Loucy (cell line): ENCODE measurements around the gene HCRT.

ENCODE experiments used
- H2AFZ ChIP-seq: fragments of 200-600 bp; sonication (generic); 2 replicates; pipeline ENCODE4 v1.6.0; 2016; ENCODE audit warnings: antibody characterized with exemption, mild to moderate bottlenecking, low read length, moderate library complexity
- H3F3A ChIP-seq: fragments of 200-600 bp; 2 replicates; pipeline ENCODE4 v1.6.0; 2016; ENCODE audit warnings: antibody characterized with exemption, low read depth, mild to moderate bottlenecking
- H3K27me3 ChIP-seq: fragments of 200-600 bp; sonication (generic); 2 replicates; pipeline ENCODE4 v1.6.1; 2014; ENCODE audit warnings: low read length, mild to moderate bottlenecking; ENCODE audit not compliant: insufficient read depth, poor library complexity, severe bottlenecking
- H3K36me3 ChIP-seq: fragments of 200-600 bp; sonication (generic); 2 replicates; pipeline ENCODE4 v1.6.1; 2016; ENCODE audit warnings: low read length; ENCODE audit not compliant: insufficient read depth
- H3K4me1 ChIP-seq: fragments of 200-600 bp; sonication (generic); 2 replicates; pipeline ENCODE4 v1.5.1; 2014; ENCODE audit warnings: low read length, mild to moderate bottlenecking; ENCODE audit not compliant: insufficient read depth, poor library complexity, severe bottlenecking
- H3K4me2 ChIP-seq: fragments of 200-600 bp; sonication (generic); 2 replicates; pipeline ENCODE4 v1.6.0; 2014; ENCODE audit warnings: antibody characterized with exemption, low read length, low read depth, mild to moderate bottlenecking; ENCODE audit not compliant: poor library complexity, severe bottlenecking
- H3K4me3 ChIP-seq: fragments of 200-600 bp; sonication (generic); 2 replicates; pipeline ENCODE4 v1.5.1; 2014; ENCODE audit warnings: low read length, mild to moderate bottlenecking, mixed read lengths; ENCODE audit not compliant: poor library complexity, severe bottlenecking
- H3K79me2 ChIP-seq: fragments of 200-600 bp; sonication (generic); 2 replicates; pipeline ENCODE4 v1.6.1; 2014; ENCODE audit warnings: low read length; ENCODE audit not compliant: insufficient read depth
- H3K9ac ChIP-seq: fragments of 200-600 bp; sonication (generic); 2 replicates; pipeline ENCODE4 v1.6.0; 2014; ENCODE audit warnings: mild to moderate bottlenecking, low read depth, low read length, moderate library complexity; ENCODE audit not compliant: poor library complexity, severe bottlenecking
- H3K9me2 ChIP-seq: fragments of 200-600 bp; sonication (generic); replicated peaks from 2 replicates; pipeline ENCODE4 v1.6.1; 2016; ENCODE audit warnings: low read depth, low read length, mixed read lengths
- H3K9me3 ChIP-seq: fragments of 200-600 bp; sonication (generic); 2 replicates; pipeline ENCODE4 v1.6.1; 2014; ENCODE audit warnings: mild to moderate bottlenecking, antibody characterized with exemption, low read length, low read depth; ENCODE audit not compliant: insufficient read depth
- H4K20me1 ChIP-seq: fragments of 200-600 bp; sonication (generic); 2 replicates; pipeline ENCODE4 v1.6.0; 2014; ENCODE audit warnings: antibody characterized with exemption, low read length, mild to moderate bottlenecking; ENCODE audit not compliant: insufficient read depth, poor library complexity, severe bottlenecking
- EZH2phosphoT487 ChIP-seq: fragments of 200-600 bp; IDR thresholded peaks from 2 replicates; pipeline ENCODE4 v1.6.1; 2018; ENCODE audit warnings: antibody characterized with exemption, mild to moderate bottlenecking, moderate library complexity, borderline replicate concordance
- TF ChIP-seq, protein P1 (sequence below): fragments of 200-600 bp; sonication (generic); conservative IDR thresholded peaks from 2 replicates; pipeline ENCODE4 v1.5.1; 2014; ENCODE audit warnings: mild to moderate bottlenecking, antibody characterized with exemption, low read length

The HCRT gene

DNA sequence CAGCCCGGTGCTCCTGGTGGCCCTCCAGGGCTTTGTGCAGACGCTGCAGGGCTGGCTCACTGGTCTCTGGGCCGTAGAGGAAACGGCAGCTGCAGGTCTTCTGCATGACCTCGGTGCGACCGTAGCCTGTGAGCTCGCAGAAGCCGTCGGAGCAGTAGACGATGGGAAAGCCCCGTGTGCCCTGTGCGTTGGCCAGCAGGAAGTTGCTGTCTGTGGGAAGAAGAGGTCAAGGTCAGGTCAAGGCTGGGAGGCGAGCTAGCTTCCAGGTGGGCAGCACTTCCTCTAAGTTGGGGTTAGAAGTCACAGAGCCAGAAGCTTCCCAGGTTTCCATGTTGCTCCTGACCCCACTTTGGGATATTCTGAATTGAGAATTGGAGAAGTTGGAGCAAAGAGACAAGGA lies 6.4 kb downstream of the HCRT start:
- no peaks in the 10 kb centered on the region for H3K9me3 ChIP-seq
- TF ChIP-seq, protein P1, sequence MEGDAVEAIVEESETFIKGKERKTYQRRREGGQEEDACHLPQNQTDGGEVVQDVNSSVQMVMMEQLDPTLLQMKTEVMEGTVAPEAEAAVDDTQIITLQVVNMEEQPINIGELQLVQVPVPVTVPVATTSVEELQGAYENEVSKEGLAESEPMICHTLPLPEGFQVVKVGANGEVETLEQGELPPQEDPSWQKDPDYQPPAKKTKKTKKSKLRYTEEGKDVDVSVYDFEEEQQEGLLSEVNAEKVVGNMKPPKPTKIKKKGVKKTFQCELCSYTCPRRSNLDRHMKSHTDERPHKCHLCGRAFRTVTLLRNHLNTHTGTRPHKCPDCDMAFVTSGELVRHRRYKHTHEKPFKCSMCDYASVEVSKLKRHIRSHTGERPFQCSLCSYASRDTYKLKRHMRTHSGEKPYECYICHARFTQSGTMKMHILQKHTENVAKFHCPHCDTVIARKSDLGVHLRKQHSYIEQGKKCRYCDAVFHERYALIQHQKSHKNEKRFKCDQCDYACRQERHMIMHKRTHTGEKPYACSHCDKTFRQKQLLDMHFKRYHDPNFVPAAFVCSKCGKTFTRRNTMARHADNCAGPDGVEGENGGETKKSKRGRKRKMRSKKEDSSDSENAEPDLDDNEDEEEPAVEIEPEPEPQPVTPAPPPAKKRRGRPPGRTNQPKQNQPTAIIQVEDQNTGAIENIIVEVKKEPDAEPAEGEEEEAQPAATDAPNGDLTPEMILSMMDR = no peak
- TF ChIP-seq EZH2phosphoT487 = no peak
- no peak overlapping the region for H2AFZ ChIP-seq
- no peaks in the 10 kb centered on the region for H3K27me3 ChIP-seq
- no peak overlapping the region for H3K4me3 ChIP-seq
- no peaks in the 10 kb centered on the region for H3K9me2 ChIP-seq
- peaks cover 8% of the 10 kb centered on the region for H3K4me1 ChIP-seq
- H4K20me1 ChIP-seq = no peaks in the 10 kb centered on the region
- no peak overlapping the region for H3K9ac ChIP-seq
- H3F3A ChIP-seq = no peaks in the 10 kb centered on the region
- no peak overlapping the region for H3K4me2 ChIP-seq
- H3K36me3 ChIP-seq = no peaks in the 10 kb centered on the region
- no peaks in the 10 kb centered on the region; the same call in 1 of the 2 replicates for H3K79me2 ChIP-seq

GRCh38 chr17:42177684-42178083 lies 7.6 kb downstream of the HCRT start:
- no peaks in the 10 kb centered on the region for H3K9me3 ChIP-seq
- H3K79me2 ChIP-seq = no peaks in the 10 kb centered on the region
- peaks cover 2% of the 10 kb centered on the region for H3K4me1 ChIP-seq
- H3K9ac ChIP-seq = no peak overlapping the region
- H3K4me3 ChIP-seq = no peak overlapping the region
- no peaks in the 10 kb centered on the region for H3K36me3 ChIP-seq
- H3K4me2 ChIP-seq = no peak overlapping the region
- H3K9me2 ChIP-seq = no peaks in the 10 kb centered on the region
- H3F3A ChIP-seq = no peaks in the 10 kb centered on the region
- TF ChIP-seq, protein P1 = no peak
- TF ChIP-seq EZH2phosphoT487 = no peak
- H4K20me1 ChIP-seq = no peaks in the 10 kb centered on the region
- H2AFZ ChIP-seq = no peak overlapping the region
- H3K27me3 ChIP-seq = no peaks in the 10 kb centered on the region

DNA sequence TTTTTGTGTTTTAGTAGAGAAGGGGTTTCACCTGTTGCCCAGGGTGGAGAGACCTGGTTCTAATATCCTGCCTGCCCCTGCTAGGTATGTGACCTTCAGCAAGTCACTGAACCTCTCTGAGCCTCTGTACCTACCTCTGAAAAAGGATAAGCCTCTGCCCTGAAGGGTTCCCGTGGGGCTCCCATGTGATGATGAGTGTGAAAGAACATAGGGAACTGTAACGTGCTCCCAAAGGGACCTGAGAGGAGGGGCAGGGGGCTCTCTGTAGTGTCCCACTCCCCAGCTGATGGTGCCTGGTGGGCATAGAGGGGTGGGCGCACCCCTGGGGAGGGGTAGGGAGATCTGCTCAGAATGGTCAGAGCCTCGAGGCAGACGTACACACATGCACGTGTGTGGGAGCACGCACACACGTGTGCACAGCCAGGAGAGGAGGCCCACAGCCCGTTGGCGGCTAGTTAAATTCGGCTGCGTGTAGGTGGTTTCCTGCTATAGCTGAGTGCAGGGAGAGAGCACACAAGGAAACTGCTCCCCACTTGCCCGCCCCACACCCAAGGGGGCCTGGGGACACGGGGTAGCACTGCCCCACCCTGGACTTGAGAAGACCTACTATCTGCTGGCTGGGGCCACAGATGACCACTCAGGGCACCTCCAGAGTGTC lies 11.0 kb downstream of the HCRT start:
- H3K4me2 ChIP-seq = no peak overlapping the region
- H2AFZ ChIP-seq = no peak overlapping the region
- H3K4me3 ChIP-seq = no peak overlapping the region
- H3K27me3 ChIP-seq = no peaks in the 10 kb centered on the region
- H3F3A ChIP-seq = no peaks in the 10 kb centered on the region
- H3K36me3 ChIP-seq = no peaks in the 10 kb centered on the region
- H3K9me3 ChIP-seq = no peaks in the 10 kb centered on the region
- no peak overlapping the region for H3K9ac ChIP-seq
- H3K79me2 ChIP-seq = no peaks in the 10 kb centered on the region
- no peaks in the 10 kb centered on the region for H4K20me1 ChIP-seq
- no peaks in the 10 kb centered on the region for H3K9me2 ChIP-seq
- no peak for TF ChIP-seq EZH2phosphoT487
- TF ChIP-seq, protein P1 = no peak
- H3K4me1 ChIP-seq = no peaks in the 10 kb centered on the region
